ENCODE results near the gene CORO1C. TPM values are rescaled to one million over a fixed set of nuclear protein-coding genes. Genes with fewer than 3 reads are reported as not detected.

The CORO1C gene
- 208 and 214 TPM in 2 replicates for total RNA-seq

GRCh38 chr12:108731105-108731865, at the start of gene CORO1C:
TSS of gene CORO1C (minus strand) at chr12:108731518. CDS start at chr12:108701318, 30,200 bp downstream.

GRCh38 chr12:108633534-108634248, 97.6 kb downstream of the CORO1C start, which contains the start of gene SELPLG:
TSS of gene SELPLG (minus strand) at chr12:108633894. CDS start at chr12:108624307, 9,587 bp downstream.

GRCh38 chr12:108597559-108598471, 133.5 kb downstream of the CORO1C start, which contains the start of gene TMEM119:
TSS of gene TMEM119 (minus strand) at chr12:108598084. CDS start at chr12:108592383, 5,701 bp downstream.

Small RNA genes within 50 kb of the gene (small RNA-seq; reads per million reads assigned to genes)
- not detected for gene AC087893.2
- gene RF00019 = not detected
- gene RF00561 = not detected
- not detected for gene RNU7-169P

Other genes starting within 250 kb of the CORO1C start
- 5.9 and 8.1 TPM in 2 replicates for gene FICD, start 216.2 kb downstream of the CORO1C start, total RNA-seq
- gene SART3, start 170.3 kb downstream of the CORO1C start, total RNA-seq = 42.1 and 46.5 TPM in 2 replicates
- gene ISCU, start 168.9 kb downstream of the CORO1C start, total RNA-seq = 72.8 and 77.0 TPM in 2 replicates
- under 0.01 and 0.10 TPM in 2 replicates for gene TMEM119, start 133.4 kb downstream of the CORO1C start, total RNA-seq
- gene SELPLG, start 97.6 kb downstream of the CORO1C start, total RNA-seq = 0.29 TPM in 1 of 2 replicates, not detected in the other
- 25.8 and 28.8 TPM in 2 replicates for gene SSH1, start 126.1 kb upstream of the CORO1C start, total RNA-seq
- not detected in 2 replicates for gene DAO, start 148.6 kb upstream of the CORO1C start, total RNA-seq